Mesothelial cell of epicardium (in vitro differentiated cells): Measurements from ENCODE around the gene TRDMT1. TPM values are rescaled to one million over a fixed set of nuclear protein-coding genes. Genes with fewer than 3 reads are reported as not detected.
"Not testable (repeated sequence)": the region's sequence is repeated elsewhere in the genome, so short reads cannot be mapped to it uniquely, and the experiment has no call there.

Experiments
- DNase-seq, 2 experiments: peaks; one replicate each; pipeline ENCODE4 v3.0.0; 2021; ENCODE audit warnings: low spot score in 2 of 2; ENCODE audit not compliant: unreplicated experiment in 2 of 2
- H3K27ac Mint-ChIP-seq: 2 replicates; pipeline ENCODE4 v1.8.0; 2021; ENCODE audit warnings: mixed read lengths
- H3K27me3 Mint-ChIP-seq: 2 replicates; pipeline ENCODE4 v1.8.0; 2021; ENCODE audit warnings: low read depth, mixed read lengths
- H3K36me3 Mint-ChIP-seq: 2 replicates; pipeline ENCODE4 v1.8.0; 2021; ENCODE audit warnings: mixed read lengths
- H3K4me1 Mint-ChIP-seq: 2 replicates; pipeline ENCODE4 v1.8.0; 2021; ENCODE audit warnings: mixed read lengths
- H3K4me3 Mint-ChIP-seq: 2 replicates; pipeline ENCODE4 v1.8.0; 2021; ENCODE audit warnings: mild to moderate bottlenecking, moderate library complexity, mixed read lengths
- H3K9me3 Mint-ChIP-seq: 2 replicates; pipeline ENCODE4 v1.8.0; 2021; ENCODE audit warnings: mixed read lengths
- CTCF ChIP-seq: fragments of 200-600 bp; sonication (generic); IDR thresholded peaks from one replicate; pipeline ENCODE4 v1.5.0; 2021; ENCODE audit warnings: antibody characterized with exemption; ENCODE audit not compliant: unreplicated experiment
- total RNA-seq: library from RNA; stranded (reverse); gene quantifications from 3 replicates; pipeline ENCODE4 v1.2.1, GENCODE V29; 2021

The TRDMT1 gene
- total RNA-seq, 1 donor from 2014 or later, result 8.2 TPM

DNA sequence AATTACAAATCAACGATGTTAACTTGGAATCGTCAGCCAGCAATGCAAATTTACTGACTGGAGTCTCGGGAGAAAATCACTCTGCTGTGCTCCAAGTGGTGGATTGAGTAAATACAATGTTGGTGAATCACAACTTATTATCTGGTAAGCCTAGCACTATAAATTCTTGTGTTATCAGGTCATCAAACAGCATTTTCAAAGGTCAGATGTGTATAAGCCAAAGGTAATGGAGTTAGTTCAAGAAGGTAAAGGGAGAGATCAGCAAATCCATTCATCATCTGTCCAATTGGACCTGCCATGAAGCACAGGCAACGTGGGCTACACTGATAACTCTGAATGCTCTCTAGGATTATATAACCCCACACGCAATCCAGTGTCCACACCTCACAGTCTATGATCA, 85.8 kb downstream of the TRDMT1 start:
- TF ChIP-seq CTCF, result no peak
- H3K4me3 Mint-ChIP-seq, result no peak overlapping the region
- peaks cover 8% of the 10 kb centered on the region for H3K4me1 Mint-ChIP-seq
- no peaks in the 10 kb centered on the region for H3K27me3 Mint-ChIP-seq
- no peak overlapping the region for H3K27ac Mint-ChIP-seq
- no peaks in the 10 kb centered on the region for H3K36me3 Mint-ChIP-seq
- no peak for DNase-seq
- no peaks in the 10 kb centered on the region for H3K9me3 Mint-ChIP-seq

DNA sequence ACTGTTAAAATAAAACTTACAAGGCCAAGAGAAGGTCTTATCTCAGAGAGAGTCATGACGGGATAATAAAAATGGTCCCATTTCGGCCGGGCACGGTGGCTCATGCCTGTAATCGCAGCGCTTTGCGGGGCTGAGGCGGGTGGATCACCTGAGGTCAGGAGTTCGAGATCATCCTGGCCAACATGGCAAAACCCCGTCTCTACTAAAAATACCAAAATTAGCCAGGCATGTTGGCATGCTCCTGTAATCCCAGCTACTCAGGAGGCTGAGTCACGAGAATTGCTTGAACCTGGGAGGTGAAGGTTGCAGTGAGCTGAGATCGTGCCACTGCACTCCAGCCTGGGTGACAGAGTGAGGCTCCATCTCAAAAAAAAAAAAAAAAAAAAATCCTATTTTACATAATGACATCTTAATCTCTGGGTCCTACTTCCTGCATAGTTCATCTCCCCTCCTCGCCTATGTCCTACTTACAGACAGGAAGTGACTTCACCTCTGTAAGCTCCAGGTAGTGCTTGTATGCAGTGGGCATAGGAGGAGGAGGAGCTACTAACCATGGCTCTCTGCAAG, 86.5 kb downstream of the TRDMT1 start:
- not testable (repeated sequence) for H3K4me3 Mint-ChIP-seq, H3K4me1 Mint-ChIP-seq, H3K27ac Mint-ChIP-seq, H3K9me3 Mint-ChIP-seq, H3K36me3 Mint-ChIP-seq, H3K27me3 Mint-ChIP-seq, DNase-seq

- Mint-ChIP-seq H3K4me3 (no peak overlapping the region), H3K4me1 (peaks cover 2% of the 10 kb centered on the region), H3K27me3 (no peaks in the 10 kb centered on the region), H3K27ac (peak overlapping the region; percentile 30), H3K36me3 (no peaks in the 10 kb centered on the region), H3K9me3 (no peaks in the 10 kb centered on the region)
- DNase-seq, result no peak
- no peak for TF ChIP-seq CTCF
Measured at GRCh38 chr10:17113889-17114540, 87.5 kb downstream of the TRDMT1 start.

GRCh38 chr10:17113346-17113745, 88.1 kb downstream of the TRDMT1 start:
- Mint-ChIP-seq H3K27me3 (no peaks in the 10 kb centered on the region), H3K27ac (no peak overlapping the region), H3K36me3 (no peaks in the 10 kb centered on the region), H3K4me3 (no peak overlapping the region), H3K4me1 (peaks cover 4% of the 10 kb centered on the region), H3K9me3 (no peaks in the 10 kb centered on the region)
- no peak for TF ChIP-seq CTCF
- DNase-seq, result no peak

DNA sequence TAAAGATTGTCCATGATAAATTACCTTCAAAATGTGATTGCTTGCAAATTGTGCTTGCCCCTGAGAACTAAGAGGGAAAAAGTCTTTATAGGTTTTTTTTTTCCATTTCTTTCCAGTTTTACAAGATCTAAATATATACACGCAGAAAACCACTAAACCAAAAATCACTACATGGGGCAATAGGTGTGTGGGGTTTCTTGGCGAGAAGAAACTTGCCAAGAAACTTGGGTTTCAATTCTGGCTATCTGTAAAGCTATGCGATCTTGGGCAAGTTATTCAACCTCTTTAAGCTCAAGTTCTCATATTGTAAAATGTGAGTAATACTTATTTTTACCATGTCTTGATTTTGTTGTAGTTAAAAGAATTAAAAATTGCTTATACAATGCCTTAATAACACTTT, 88.9 kb downstream of the TRDMT1 start:
- Mint-ChIP-seq H3K36me3 (no peaks in the 10 kb centered on the region), H3K27me3 (no peaks in the 10 kb centered on the region), H3K9me3 (no peaks in the 10 kb centered on the region), H3K27ac (no peak overlapping the region), H3K4me3 (no peak overlapping the region), H3K4me1 (peaks cover 4% of the 10 kb centered on the region)
- no peak for DNase-seq
- no peak for TF ChIP-seq CTCF

DNA sequence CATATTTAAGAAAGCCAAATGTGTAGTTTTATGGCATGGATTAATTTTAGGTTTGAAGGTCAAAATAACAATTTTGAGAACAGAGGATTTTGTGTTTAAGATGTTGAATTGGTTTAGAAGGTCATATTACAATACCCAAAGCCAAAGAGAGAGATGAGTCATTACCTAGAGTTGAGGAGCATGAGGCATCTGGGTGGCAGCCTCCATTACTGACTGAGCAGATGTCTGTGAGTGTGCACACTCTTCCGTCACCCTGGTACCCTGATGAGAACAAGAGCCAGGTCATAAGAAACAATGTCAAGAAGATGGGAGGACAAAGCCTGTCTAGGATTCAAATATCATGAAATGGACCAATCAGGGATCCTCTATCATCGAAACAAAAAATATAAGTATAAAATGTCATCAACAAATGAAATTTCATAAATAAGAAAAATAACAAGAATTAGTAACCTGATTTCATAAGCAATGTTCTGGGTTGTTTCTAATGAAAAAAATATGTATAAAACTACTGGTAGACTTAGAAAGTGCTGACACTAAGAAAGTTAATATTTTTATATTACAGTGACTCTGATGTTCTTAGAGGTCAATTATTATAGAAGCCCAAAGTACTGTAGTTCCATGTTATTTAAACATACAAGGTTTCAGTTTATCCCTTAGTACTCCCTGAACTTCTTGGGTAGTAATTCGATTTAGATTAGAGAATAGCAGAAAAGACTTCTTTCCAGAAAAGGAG, 91.8 kb downstream of the TRDMT1 start:
- no peak for TF ChIP-seq CTCF
- Mint-ChIP-seq H3K27ac (no peak overlapping the region), H3K4me3 (no peak overlapping the region), H3K4me1 (peaks cover 8% of the 10 kb centered on the region), H3K9me3 (no peaks in the 10 kb centered on the region), H3K27me3 (no peaks in the 10 kb centered on the region), H3K36me3 (no peaks in the 10 kb centered on the region)
- no peak for DNase-seq
